Measurements from ENCODE around the gene PHC1.

The PHC1 gene

GRCh38 chr12:8957561-8957960 lies 43.3 kb downstream of the PHC1 start:
- DNase-seq (ENCODE audit: low read depth in 2 of 2) = no peak
- no peak overlapping the region for H3K4me3 ChIP-seq (replicated peaks in 1 of 2; ENCODE audit: low read depth in 2 of 2, low read length in 2 of 2)
- TF ChIP-seq, protein P1, sequence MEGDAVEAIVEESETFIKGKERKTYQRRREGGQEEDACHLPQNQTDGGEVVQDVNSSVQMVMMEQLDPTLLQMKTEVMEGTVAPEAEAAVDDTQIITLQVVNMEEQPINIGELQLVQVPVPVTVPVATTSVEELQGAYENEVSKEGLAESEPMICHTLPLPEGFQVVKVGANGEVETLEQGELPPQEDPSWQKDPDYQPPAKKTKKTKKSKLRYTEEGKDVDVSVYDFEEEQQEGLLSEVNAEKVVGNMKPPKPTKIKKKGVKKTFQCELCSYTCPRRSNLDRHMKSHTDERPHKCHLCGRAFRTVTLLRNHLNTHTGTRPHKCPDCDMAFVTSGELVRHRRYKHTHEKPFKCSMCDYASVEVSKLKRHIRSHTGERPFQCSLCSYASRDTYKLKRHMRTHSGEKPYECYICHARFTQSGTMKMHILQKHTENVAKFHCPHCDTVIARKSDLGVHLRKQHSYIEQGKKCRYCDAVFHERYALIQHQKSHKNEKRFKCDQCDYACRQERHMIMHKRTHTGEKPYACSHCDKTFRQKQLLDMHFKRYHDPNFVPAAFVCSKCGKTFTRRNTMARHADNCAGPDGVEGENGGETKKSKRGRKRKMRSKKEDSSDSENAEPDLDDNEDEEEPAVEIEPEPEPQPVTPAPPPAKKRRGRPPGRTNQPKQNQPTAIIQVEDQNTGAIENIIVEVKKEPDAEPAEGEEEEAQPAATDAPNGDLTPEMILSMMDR (IDR thresholded peaks at IDR 0.05; ENCODE audit: low read depth, low read length) = no peak

DNA sequence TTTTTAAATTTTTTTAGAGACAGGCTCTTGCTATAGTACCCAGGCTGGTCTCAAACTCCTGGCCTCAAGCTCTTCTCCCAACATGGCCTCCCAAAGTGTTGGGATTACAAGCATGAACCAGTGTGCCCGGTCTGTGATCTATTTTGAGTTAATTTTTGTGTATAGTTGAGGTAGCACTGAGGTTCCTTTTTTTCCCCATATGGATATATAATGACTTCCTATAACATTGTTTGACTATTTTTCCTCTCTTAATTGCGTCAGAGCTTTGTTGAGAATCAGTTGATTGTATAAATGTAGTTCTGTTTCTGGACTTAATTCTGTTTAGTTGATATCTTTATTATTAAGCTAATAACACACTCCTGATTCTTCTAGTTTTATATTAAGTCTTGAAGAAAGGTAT lies 43.8 kb downstream of the PHC1 start:
- no peak for DNase-seq (ENCODE audit: low read depth in 2 of 2)
- H3K4me3 ChIP-seq (replicated peaks in 1 of 2; ENCODE audit: low read depth in 2 of 2, low read length in 2 of 2) = no peak overlapping the region
- TF ChIP-seq, protein P1 (IDR thresholded peaks at IDR 0.05; ENCODE audit: low read depth, low read length) = no peak

- TF ChIP-seq, protein P1 (IDR thresholded peaks at IDR 0.05; ENCODE audit: low read depth, low read length) = no peak
- H3K4me3 ChIP-seq (replicated peaks in 1 of 2; ENCODE audit: low read depth in 2 of 2, low read length in 2 of 2) = no peak overlapping the region
- no peak for DNase-seq (ENCODE audit: low read depth in 2 of 2)
Observed at GRCh38 chr12:8960176-8960575, 45.9 kb downstream of the PHC1 start.

GRCh38 chr12:8968761-8969160 lies 54.5 kb downstream of the PHC1 start:
- TF ChIP-seq, protein P1 (IDR thresholded peaks at IDR 0.05; ENCODE audit: low read depth, low read length) = no peak
- DNase-seq (ENCODE audit: low read depth in 2 of 2) = no peak
- H3K4me3 ChIP-seq (replicated peaks in 1 of 2; ENCODE audit: low read depth in 2 of 2, low read length in 2 of 2) = no peak overlapping the region

- DNase-seq (ENCODE audit: low read depth in 2 of 2) = no peak
- TF ChIP-seq, protein P1 (IDR thresholded peaks at IDR 0.05; ENCODE audit: low read depth, low read length) = no peak
Observed at GRCh38 chr12:8969861-8970411, 55.6 kb downstream of the PHC1 start.

DNA sequence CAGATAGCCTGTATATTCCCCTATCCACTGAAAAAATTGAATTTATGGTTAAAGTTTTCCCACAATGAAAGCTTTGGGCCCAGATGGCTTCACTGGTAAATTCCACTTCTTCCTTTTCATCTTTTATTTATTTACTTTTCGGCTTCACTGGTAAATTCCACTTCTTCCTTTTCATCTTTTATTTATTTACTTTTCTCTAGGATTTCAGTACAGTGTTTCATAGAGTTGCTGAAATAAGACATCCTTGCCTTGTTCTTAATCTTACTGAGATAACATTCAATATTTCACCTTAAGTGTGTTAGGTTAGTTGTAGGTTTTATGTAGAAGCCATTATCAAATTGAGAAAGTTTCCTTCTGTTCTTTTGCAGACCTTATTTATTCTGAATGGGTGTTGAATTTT lies 56.1 kb downstream of the PHC1 start:
- TF ChIP-seq, protein P1 (IDR thresholded peaks at IDR 0.05; ENCODE audit: low read depth, low read length) = no peak
- DNase-seq (ENCODE audit: low read depth in 2 of 2) = no peak

More at GRCh38 chr12:8969861-8970411, 55.6 kb downstream of the PHC1 start:
- H3K4me3 ChIP-seq (replicated peaks in 1 of 2; ENCODE audit: low read depth in 2 of 2, low read length in 2 of 2) = no peak overlapping the region

GRCh38 chr12:8980137-8980536 lies 65.8 kb downstream of the PHC1 start:
- DNase-seq (ENCODE audit: low read depth in 2 of 2) = no peak
- TF ChIP-seq, protein P1 (IDR thresholded peaks at IDR 0.05; ENCODE audit: low read depth, low read length) = no peak
- H3K4me3 ChIP-seq (replicated peaks in 1 of 2; ENCODE audit: low read depth in 2 of 2, low read length in 2 of 2) = no peak overlapping the region

More for the DNA sequence above, 56.1 kb downstream of the PHC1 start:
- H3K4me3 ChIP-seq (replicated peaks in 1 of 2; ENCODE audit: low read depth in 2 of 2, low read length in 2 of 2) = no peak overlapping the region
